Fibroblast of peridontal ligament (primary cell): ENCODE data around the gene MACROD2.

ENCODE experiments used
- DNase-seq: peaks from one replicate; pipeline ENCODE4 v3.0.0-alpha.2; 2010; ENCODE audit errors: extremely low read depth

Gene MACROD2

GRCh38 chr20:15439551-15439950, 1444.2 kb downstream of the MACROD2 start:
- DNase-seq: no peak

DNA sequence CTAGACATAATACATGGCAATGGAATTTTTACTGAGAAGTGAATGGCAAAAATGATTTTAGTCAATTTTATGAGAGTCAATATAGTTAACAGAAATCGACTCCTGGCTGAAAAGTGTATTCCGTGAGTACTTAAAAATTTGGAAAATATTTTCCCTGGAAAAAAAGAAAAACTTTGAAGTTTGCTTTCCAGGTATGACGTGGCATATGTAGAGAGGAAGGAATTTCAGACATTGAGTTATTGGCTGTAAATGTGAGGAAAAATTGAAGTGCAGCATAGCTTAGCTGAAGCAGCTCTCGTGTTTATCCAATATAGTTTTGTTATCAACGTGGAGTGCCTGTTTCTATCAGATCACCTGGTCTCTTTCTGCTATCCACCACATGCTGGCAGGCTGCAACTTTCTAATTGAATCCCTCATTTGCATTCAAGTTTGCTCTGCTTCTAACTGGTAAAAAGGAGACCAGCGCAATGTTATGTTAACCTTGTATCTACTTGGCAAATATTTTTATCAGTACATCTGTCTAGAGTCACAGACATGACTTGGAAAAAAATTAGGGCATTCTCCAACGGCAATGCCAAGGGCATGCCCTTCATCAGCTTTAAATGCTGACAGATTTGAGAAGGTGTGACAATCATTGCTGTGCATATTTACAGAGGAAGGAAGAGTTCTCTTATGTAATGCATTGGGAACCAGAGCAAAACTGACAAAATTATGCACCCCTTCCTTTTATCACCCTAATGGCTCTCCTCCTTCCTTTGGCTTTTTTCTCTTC, 1444.9 kb downstream of the MACROD2 start:
- no peak for DNase-seq

- no peak for DNase-seq
These were observed 1449.9 kb downstream of the MACROD2 start for GRCh38 chr20:15445056-15445840.

DNA sequence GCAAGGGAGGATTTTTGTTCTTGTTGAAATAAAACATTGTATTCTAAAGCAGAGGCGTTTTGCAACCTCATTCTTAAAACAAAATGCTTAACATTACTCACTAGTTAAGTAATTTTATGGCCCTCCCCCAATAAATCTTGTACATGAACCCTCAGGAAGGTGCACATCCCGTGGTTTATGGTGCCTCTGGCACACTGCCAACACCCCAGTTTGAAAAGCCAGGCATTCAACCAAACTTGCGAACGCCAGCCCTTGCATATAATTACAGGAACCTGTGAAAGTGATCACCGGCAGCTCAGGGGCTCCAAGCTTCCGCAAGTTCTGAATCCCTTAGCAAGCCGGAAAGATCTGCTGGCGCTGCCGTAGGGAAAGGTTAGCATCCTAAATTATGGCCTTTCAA, 1451.1 kb downstream of the MACROD2 start:
- no peak for DNase-seq

DNA sequence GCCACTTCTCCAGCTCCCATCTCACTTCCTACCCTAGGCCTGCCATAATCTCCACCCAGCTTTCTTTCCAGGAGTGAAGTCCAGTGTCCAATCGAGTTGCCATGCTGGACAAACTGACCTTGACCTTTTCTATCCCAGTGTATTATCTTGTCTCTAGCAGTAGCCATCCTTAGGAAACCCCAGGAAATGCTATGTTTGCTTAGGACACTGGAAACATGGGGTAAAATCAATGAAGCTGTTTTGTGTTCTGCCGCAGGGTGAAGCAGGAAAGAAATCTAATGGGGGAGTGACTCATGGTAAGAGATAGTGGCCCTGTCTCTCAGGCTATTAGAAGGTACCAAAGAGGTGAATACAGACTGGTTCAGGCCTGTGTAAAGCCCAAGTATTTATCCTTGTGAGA, 1452.2 kb downstream of the MACROD2 start:
- no peak for DNase-seq

DNA sequence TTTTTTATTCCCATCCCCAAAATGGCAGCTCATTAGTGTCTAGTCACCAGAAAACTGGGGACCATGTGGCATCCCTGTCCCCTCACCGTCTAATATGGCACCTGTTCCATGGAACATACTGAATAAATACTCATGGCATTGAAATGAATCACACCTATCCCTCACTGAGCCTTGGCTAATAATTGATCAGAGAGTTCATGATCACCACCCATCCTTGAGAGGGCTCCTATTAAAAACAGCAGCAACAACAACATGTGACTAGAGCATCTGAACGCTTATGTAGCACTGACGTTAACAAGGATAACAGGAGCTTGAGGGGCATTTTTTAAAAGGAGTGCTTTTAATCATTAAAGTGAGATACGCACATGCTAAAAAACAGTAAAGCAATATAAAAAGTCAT, 1453.7 kb downstream of the MACROD2 start:
- DNase-seq: no peak

- no peak for DNase-seq
These were observed 1455.9 kb downstream of the MACROD2 start for GRCh38 chr20:15451241-15451640.

DNA sequence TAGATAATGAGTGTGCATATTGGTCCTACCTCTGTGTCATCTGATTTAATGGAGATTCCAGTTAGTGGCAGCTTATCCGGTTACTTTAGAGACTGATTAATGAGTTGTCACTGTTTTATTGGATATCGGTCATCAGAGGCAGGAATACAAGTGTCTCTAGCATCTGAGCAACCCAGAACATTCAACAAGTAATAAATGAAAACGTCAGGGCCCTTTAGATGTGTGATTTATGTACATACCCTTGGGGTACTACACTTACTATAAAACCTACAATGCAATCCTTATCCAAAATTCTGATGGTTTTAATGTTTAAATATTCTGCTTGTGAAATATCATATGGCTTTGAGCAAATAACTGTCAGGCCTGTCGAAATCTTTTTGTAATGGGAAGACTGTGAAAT, 1460.0 kb downstream of the MACROD2 start:
- no peak for DNase-seq

- no peak for DNase-seq
These were observed 1466.6 kb downstream of the MACROD2 start for GRCh38 chr20:15461938-15462337.

GRCh38 chr20:15475483-15475882, 1480.2 kb downstream of the MACROD2 start:
- DNase-seq: no peak

DNA sequence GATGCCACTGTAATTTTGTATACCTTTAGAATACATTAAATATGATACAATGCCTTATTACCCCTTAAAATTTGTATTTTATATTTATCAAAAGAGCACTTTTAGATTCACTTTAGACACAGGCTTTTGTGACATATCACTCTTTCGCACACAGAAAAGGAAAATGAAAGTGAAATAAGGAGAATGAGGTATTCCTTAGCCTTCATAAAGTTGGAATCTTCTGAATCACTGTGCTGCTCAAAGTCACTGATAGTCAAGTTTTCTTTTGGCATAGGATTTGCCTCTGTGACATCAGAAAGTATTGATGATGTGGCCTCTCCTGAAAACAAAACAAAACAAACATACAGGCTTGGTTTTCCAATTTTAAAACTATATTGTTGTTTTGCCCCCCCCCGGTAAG, 1480.9 kb downstream of the MACROD2 start:
- DNase-seq: no peak

DNA sequence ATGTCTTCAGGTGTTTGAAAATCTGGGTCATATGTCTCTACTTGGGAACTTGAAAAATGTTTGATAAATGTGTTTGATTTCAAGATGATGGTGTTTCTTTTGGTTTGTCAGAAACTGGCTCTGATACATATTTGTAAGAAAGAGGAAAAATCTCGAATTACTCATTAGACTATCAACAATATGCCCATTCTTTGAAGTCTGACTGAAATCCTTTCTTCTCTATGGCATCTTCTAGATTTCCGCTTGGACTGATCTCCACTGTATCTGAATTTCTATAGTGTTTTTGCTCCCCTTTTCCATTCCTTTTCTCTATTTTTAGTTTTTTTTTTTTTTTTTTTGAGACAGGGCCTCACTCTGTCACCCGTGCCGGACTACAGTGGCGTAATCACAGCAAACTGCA, 1481.5 kb downstream of the MACROD2 start:
- DNase-seq: no peak

DNA sequence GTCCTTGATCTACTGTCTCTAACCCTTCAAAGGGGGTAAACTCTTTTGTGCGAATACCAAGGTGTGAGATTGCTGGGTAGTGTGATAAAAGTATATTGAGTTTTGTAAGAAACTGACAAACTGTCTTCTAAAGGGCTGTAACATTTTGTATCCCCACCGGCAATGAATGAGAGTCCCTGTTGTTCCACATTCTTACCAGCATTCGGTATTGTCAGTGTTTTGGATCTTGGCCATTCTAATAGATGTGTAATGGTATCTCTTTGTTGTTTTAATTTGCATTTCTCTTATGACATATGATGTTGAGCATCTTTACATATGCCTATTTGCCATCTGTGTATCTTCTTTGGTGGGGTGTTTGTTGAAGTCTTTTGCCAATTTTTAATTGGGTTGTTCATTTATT, 1487.2 kb downstream of the MACROD2 start:
- no peak for DNase-seq

DNA sequence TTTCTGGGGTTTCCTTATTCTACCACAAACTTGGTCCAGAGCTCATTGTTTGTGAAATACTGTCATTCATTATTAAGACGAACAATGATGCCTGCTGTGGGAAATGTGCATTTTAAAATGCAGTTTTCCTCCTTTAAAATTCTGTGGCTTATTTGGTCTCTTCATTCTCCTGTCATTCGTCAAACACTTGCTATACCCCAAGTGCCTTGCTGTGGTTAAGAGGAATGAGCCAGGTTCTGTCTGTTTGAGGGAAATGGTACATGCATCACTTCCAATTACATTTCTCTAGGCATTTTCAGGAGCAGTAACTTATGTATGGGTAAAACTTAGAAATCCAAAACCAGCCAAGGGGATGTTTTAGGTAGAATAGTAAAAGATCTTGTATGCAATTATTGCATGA, 1490.2 kb downstream of the MACROD2 start:
- no peak for DNase-seq

- DNase-seq: no peak
These were observed 1491.7 kb downstream of the MACROD2 start for GRCh38 chr20:15487030-15487429.

GRCh38 chr20:15487682-15488081, 1492.4 kb downstream of the MACROD2 start:
- no peak for DNase-seq

DNA sequence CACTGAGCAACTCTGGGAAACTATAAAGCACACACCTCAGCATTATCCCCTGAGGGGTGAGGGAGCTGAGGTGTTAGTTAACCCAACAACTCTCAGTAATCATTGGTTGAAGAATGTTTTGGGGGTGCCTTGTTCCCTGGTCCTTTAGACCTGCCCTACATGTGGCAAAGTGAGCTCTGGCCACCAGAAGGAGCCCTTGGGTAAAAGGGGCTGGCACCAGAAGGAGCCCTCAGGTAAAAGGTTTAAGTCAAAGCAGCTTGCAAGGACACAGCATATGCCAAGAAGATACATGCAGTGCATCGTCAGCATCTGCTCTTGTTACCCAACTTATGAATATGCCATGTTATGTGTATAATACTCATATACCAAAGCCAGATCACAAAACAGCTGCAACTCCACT, 1496.3 kb downstream of the MACROD2 start:
- no peak for DNase-seq

GRCh38 chr20:15494851-15495250, 1499.5 kb downstream of the MACROD2 start:
- no peak for DNase-seq

DNA sequence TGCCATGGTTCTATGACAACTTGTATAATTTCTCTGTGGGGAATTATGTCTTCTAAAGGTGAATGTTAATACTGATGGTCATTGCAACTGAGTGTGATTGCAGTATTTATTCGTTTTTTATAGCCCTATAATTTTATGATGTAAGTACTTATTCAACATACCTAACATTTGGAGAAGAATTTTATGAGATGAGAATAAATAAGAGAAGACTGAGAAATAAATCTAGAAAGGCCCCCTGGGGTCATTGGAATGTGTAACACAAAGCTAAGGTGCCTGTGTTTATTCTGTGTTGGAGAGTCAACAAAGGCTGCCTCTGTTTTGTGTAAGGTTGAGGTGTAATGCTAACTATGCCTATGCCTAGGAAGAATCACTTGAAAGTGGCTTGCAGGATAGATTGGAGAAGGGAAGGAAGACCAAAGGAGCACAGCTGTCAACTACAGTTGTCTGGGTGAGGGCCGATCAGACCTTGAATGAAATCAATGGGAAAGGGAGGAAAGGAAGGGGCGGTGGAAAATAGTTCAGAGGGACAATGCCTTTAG, 1501.3 kb downstream of the MACROD2 start:
- DNase-seq: no peak

GRCh38 chr20:15498926-15499325, 1503.6 kb downstream of the MACROD2 start:
- no peak for DNase-seq

DNA sequence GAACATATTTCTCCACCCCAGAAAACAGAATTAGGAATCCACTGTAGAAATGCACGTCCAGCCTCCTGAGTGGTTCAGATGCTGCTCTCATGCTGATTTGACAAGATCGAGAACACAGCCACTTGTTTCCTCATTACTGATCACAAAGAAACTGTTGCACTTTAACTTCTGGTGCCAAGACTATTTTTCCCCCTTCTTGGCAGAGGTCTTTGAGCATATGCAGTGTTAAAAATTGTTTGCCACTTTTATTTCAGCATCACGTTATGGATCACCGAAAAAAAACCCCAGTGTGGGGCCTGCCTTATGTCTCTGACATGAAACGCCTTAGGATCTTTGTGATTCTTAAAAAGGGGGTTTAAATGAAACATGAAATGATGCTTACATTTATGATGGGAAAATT, 1511.0 kb downstream of the MACROD2 start:
- no peak for DNase-seq

GRCh38 chr20:15507151-15507550, 1511.8 kb downstream of the MACROD2 start:
- no peak for DNase-seq

GRCh38 chr20:15511551-15511950, 1516.2 kb downstream of the MACROD2 start:
- DNase-seq: no peak
